Vagina (tissue), 2 donors: ENCODE results near the gene CPT1A. TPM values are rescaled to one million over a fixed set of nuclear protein-coding genes. Genes with fewer than 3 reads are reported as not detected.

Source experiments
- DNase-seq, 2 donors: peaks; one replicate each; pipeline ENCODE4 v3.0.0-alpha.2; 2017; ENCODE audit errors: extremely low spot score in 2 of 2
- H3K27ac ChIP-seq: fragments of 200-600 bp; sonication (generic); one replicate; pipeline ENCODE4 v1.5.1; 2019
- H3K27me3 ChIP-seq: fragments of 200-600 bp; sonication (generic); one replicate; pipeline ENCODE4 v1.5.1; 2019
- H3K36me3 ChIP-seq, 2 donors: fragments of 200-600 bp; sonication (generic); one replicate each; pipeline ENCODE4 v1.5.1; 2017 to 2019
- H3K4me1 ChIP-seq: fragments of 200-600 bp; sonication (generic); one replicate; pipeline ENCODE4 v1.5.1; 2019
- H3K4me3 ChIP-seq, 2 donors: fragments of 200-600 bp; sonication (generic); 1 replicate in 1 of 2; 2 replicates in 1 of 2; pipeline ENCODE4 v1.5.1; 2016 to 2019
- H3K9me3 ChIP-seq: fragments of 200-600 bp; sonication (generic); one replicate; pipeline ENCODE4 v1.5.1; 2019
- POLR2A ChIP-seq, 2 donors: fragments of 450-650 bp; IDR thresholded peaks; one replicate each; pipeline ENCODE4 v1.6.1; 2017; ENCODE audit warnings: antibody characterized with exemption in 2 of 2, mild to moderate bottlenecking in 2 of 2, moderate library complexity in 2 of 2
- POLR2AphosphoS5 ChIP-seq, 2 donors: sonication (generic); formaldehyde crosslinking; IDR thresholded peaks; one replicate each; pipeline ENCODE4 v1.9.0; 2017; ENCODE audit warnings: antibody characterized with exemption in 2 of 2, mild to moderate bottlenecking in 2 of 2, low read depth in 1 of 2; ENCODE audit not compliant: insufficient read depth in 1 of 2
- intact Hi-C: fragments of 100-400 bp; cut with DNase I; formaldehyde crosslinking; loops from one replicate; pipeline ENCODE4 v1.15.1; 2023
- total RNA-seq: library from RNA; depleted of rRNA; stranded (reverse); fragments of >200 nt; gene quantifications from one replicate; pipeline ENCODE4 v1.2.3, GENCODE V29; 2016
- TF ChIP-seq, protein P1 (sequence below), 3 experiments: fragments of 450-650 bp in 2 of 3; fragments of 200-600 bp in 1 of 3; sonication (generic) in 1 of 3; IDR thresholded peaks; one replicate each; pipeline ENCODE4 v1.5.1; 2017 to 2019; ENCODE audit warnings: antibody characterized with exemption in 3 of 3, mild to moderate bottlenecking in 2 of 3, moderate library complexity in 2 of 3

The CPT1A gene
- total RNA-seq, 1 donor from 2014 or later = 80.8 TPM

- Histone ChIP-seq H3K27ac (peak overlapping the region; percentile 97), H3K4me3 (peak overlapping the region; percentile 69 to 98), H3K36me3 (no peaks in the 10 kb centered on the region), H3K27me3 (no peaks in the 10 kb centered on the region), H3K9me3 (no peaks in the 10 kb centered on the region), H3K4me1 (peaks cover 60% of the 10 kb centered on the region)
- DNase-seq = no peak
- TF ChIP-seq POLR2AphosphoS5 (IDR thresholded peaks at IDR 0.05; ENCODE audit: insufficient read depth in 1 of 2, low read depth in 1 of 2) (no peak), POLR2A (IDR thresholded peaks at IDR 0.05) (no peak)
- TF ChIP-seq, protein P1, sequence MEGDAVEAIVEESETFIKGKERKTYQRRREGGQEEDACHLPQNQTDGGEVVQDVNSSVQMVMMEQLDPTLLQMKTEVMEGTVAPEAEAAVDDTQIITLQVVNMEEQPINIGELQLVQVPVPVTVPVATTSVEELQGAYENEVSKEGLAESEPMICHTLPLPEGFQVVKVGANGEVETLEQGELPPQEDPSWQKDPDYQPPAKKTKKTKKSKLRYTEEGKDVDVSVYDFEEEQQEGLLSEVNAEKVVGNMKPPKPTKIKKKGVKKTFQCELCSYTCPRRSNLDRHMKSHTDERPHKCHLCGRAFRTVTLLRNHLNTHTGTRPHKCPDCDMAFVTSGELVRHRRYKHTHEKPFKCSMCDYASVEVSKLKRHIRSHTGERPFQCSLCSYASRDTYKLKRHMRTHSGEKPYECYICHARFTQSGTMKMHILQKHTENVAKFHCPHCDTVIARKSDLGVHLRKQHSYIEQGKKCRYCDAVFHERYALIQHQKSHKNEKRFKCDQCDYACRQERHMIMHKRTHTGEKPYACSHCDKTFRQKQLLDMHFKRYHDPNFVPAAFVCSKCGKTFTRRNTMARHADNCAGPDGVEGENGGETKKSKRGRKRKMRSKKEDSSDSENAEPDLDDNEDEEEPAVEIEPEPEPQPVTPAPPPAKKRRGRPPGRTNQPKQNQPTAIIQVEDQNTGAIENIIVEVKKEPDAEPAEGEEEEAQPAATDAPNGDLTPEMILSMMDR (IDR thresholded peaks at IDR 0.05) = no peak
- intact Hi-C loops = no loop called here
Measured at GRCh38 chr11:68839911-68840641, 1.6 kb downstream of the CPT1A start.

DNA sequence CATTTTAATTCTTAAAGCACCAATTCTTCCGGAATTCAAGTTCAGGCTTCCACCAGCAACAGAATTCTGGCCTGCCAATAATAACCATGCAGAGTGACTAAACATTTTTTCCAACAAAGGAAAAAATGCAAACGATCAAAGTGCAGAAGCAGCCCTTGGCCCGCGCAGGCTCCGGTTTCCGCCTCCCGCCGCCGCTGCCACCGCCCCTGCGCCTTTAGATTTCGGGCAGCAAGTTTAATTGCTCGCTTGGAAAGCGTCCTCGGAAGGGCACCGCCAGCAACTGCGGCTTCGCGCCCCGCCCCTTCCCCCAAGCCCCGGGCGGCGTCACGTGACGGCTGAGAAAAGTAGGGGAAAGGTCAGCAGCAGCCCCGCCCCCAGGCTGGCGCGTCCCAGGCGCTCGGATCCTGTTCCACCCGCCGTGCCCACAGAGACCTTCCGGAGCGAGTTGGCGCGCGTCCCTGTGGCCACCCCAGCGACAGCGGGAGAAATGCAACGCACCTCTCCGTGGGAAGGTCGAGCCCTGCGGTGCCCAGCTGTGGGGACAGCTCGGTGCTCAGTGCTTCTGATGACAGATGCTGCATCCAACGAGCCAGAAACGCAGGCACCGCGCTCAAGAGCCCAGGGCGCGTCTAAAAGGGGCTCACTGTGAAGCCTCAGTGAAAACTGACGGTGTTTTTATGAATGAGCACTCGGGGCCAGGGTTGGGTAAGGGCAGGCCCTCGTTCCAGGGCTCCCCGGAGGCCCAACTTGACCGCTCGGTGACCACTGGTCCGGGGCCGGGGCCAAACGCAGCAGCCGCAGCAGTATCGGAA, 2.5 kb downstream of the CPT1A start:
- Histone ChIP-seq H3K36me3 (no peaks in the 10 kb centered on the region), H3K4me3 (peak overlapping the region; percentile 69 to 98), H3K9me3 (no peaks in the 10 kb centered on the region), H3K4me1 (peaks cover 60% of the 10 kb centered on the region), H3K27ac (peak overlapping the region; percentile 97), H3K27me3 (no peaks in the 10 kb centered on the region)
- peak in 1 of 2 donors; percentile 95 for DNase-seq
- TF ChIP-seq, protein P1 (IDR thresholded peaks at IDR 0.05) = no peak
- TF ChIP-seq POLR2A (IDR thresholded peaks at IDR 0.05) (peak in 1 of 2 donors; percentile 12), POLR2AphosphoS5 (IDR thresholded peaks at IDR 0.05; ENCODE audit: insufficient read depth in 1 of 2, low read depth in 1 of 2) (peak; percentile 96 to 97)
- intact Hi-C loops = no loop called here

DNA sequence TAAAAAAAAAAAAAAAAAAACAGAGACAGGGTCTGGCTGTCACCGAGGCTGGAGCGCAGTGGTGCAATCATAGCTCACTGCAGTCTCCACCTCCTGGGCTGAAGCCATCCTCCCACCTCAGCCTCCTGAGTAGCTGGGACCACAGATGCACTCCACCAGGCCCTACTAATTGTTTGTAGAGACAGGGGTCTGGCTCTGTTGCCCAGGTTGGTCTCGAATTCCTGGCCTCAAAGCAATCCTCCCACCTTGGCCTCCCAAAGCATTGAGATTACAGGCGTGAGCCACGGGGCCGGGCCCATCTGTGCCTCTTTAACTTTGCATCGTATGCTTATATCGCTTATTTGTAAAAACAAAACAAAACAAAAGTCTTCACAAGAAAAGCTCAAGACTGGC, 3.1 kb downstream of the CPT1A start:
- Histone ChIP-seq H3K4me3 (peak overlapping the region; percentile 69 to 98), H3K27ac (peak overlapping the region; percentile 97), H3K36me3 (no peaks in the 10 kb centered on the region), H3K27me3 (no peaks in the 10 kb centered on the region), H3K4me1 (peaks cover 62% of the 10 kb centered on the region), H3K9me3 (no peaks in the 10 kb centered on the region)
- TF ChIP-seq POLR2A (IDR thresholded peaks at IDR 0.05) = no peak
- TF ChIP-seq, protein P1 (IDR thresholded peaks at IDR 0.05) = no peak
- no peak for TF ChIP-seq POLR2AphosphoS5 (IDR thresholded peaks at IDR 0.05; ENCODE audit: insufficient read depth in 1 of 2, low read depth in 1 of 2)
- DNase-seq = no peak
- intact Hi-C loops = no loop called here

GRCh38 chr11:68837583-68838571, 3.8 kb downstream of the CPT1A start:
- H3K9me3 ChIP-seq = no peaks in the 10 kb centered on the region
- no peaks in the 10 kb centered on the region for H3K27me3 ChIP-seq
- no peak for DNase-seq
- intact Hi-C loops = no loop called here
- H3K4me1 ChIP-seq = peaks cover 69% of the 10 kb centered on the region
- peak overlapping the region; percentile 97 for H3K27ac ChIP-seq
- TF ChIP-seq POLR2AphosphoS5 (IDR thresholded peaks at IDR 0.05; ENCODE audit: insufficient read depth in 1 of 2, low read depth in 1 of 2) (no peak), POLR2A (IDR thresholded peaks at IDR 0.05) (no peak)
- TF ChIP-seq, protein P1 (IDR thresholded peaks at IDR 0.05) = no peak
- H3K4me3 ChIP-seq = peak overlapping the region in 1 of 2 donors; percentile 5
- no peaks in the 10 kb centered on the region for H3K36me3 ChIP-seq
